ENCODE data around the gene NALCN.

- no peak for TF ChIP-seq EZH2 (IDR thresholded peaks at IDR 0.05; ENCODE audit: borderline replicate concordance)
- TF ChIP-seq, protein P1, sequence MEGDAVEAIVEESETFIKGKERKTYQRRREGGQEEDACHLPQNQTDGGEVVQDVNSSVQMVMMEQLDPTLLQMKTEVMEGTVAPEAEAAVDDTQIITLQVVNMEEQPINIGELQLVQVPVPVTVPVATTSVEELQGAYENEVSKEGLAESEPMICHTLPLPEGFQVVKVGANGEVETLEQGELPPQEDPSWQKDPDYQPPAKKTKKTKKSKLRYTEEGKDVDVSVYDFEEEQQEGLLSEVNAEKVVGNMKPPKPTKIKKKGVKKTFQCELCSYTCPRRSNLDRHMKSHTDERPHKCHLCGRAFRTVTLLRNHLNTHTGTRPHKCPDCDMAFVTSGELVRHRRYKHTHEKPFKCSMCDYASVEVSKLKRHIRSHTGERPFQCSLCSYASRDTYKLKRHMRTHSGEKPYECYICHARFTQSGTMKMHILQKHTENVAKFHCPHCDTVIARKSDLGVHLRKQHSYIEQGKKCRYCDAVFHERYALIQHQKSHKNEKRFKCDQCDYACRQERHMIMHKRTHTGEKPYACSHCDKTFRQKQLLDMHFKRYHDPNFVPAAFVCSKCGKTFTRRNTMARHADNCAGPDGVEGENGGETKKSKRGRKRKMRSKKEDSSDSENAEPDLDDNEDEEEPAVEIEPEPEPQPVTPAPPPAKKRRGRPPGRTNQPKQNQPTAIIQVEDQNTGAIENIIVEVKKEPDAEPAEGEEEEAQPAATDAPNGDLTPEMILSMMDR (IDR thresholded peaks at IDR 0.05; ENCODE audit: poor library complexity): no peak
- TF ChIP-seq EZH2phosphoT487 (IDR thresholded peaks at IDR 0.05; ENCODE audit: low read depth, severe bottlenecking, unreplicated experiment): no peak
Measured at GRCh38 chr13:101190976-101191375, 225.3 kb downstream of the NALCN start.

Measured in hepatocyte (in vitro differentiated cells).